KMS-11 (cell line): Measurements from ENCODE around the gene TWIST1.

ENCODE experiments used
- H2AFZ ChIP-seq: fragments of 200-600 bp; sonication (generic); 2 replicates; pipeline ENCODE4 v1.6.1; 2016; ENCODE audit warnings: antibody characterized with exemption, mixed run types, low read depth
- H3K27ac ChIP-seq: fragments of 200-600 bp; sonication (generic); 2 replicates; pipeline ENCODE4 v1.6.1; 2016; ENCODE audit warnings: mild to moderate bottlenecking, mixed run types
- H3K27me3 ChIP-seq: fragments of 200-600 bp; sonication (generic); 2 replicates; pipeline ENCODE4 v1.6.1; 2017; ENCODE audit warnings: mild to moderate bottlenecking, low read depth, mixed run types, moderate library complexity; ENCODE audit not compliant: insufficient read depth
- H3K36me3 ChIP-seq: fragments of 200-600 bp; sonication (generic); 2 replicates; pipeline ENCODE4 v1.6.1; 2017; ENCODE audit warnings: mild to moderate bottlenecking, mixed run types; ENCODE audit not compliant: insufficient read depth
- H3K4me1 ChIP-seq: fragments of 200-600 bp; sonication (generic); 2 replicates; pipeline ENCODE4 v1.6.1; 2016; ENCODE audit warnings: mild to moderate bottlenecking, low read depth, mixed run types; ENCODE audit not compliant: poor library complexity, severe bottlenecking
- H3K4me2 ChIP-seq: fragments of 200-600 bp; sonication (generic); 2 replicates; pipeline ENCODE4 v1.7.0; 2016; ENCODE audit warnings: mild to moderate bottlenecking, mixed run types
- H3K4me3 ChIP-seq: fragments of 200-600 bp; sonication (generic); IDR thresholded peaks from 2 replicates; pipeline ENCODE4 v1.6.1; 2017; ENCODE audit warnings: low read depth, low read length, mixed read lengths; ENCODE audit not compliant: insufficient read depth
- H3K79me2 ChIP-seq: fragments of 200-600 bp; sonication (generic); 2 replicates; pipeline ENCODE4 v1.6.1; 2016; ENCODE audit warnings: low read depth, mixed run types; ENCODE audit not compliant: insufficient read depth
- H3K9ac ChIP-seq: fragments of 200-600 bp; sonication (generic); 2 replicates; pipeline ENCODE4 v1.6.1; 2016; ENCODE audit warnings: mild to moderate bottlenecking, mixed run types
- H4K20me1 ChIP-seq: fragments of 200-600 bp; sonication (generic); 2 replicates; pipeline ENCODE4 v1.6.1; 2016; ENCODE audit warnings: mild to moderate bottlenecking, mixed run types; ENCODE audit not compliant: insufficient read depth
- CTCF ChIP-seq: fragments of 200-600 bp; sonication (generic); conservative IDR thresholded peaks from 2 replicates; pipeline ENCODE4 v1.6.1; 2017; ENCODE audit warnings: low read depth, mild to moderate bottlenecking, antibody characterized with exemption, low read length, moderate library complexity, mixed read lengths

Gene TWIST1

DNA sequence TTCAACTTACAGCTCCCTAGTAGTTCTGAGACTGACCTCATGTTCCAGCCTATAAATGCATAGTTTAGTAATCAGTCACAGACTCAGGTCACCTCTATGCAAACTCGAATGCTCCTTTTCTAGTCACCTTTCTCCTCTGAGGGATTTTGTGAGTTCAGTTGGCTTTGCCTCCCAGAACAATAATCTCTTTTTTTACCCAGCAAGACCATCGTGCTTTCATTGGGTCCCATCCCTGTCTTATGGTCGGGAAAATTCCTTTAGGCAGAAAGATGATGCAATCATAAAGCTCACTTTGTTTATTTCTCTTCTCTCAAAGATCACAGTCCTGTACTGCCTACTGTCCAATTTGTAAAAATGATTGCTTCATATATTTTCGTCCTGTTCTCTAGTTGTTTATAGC lies 38.4 kb downstream of the TWIST1 start:
- Histone ChIP-seq H3K9ac (no peak overlapping the region), H3K4me3 (no peak overlapping the region), H3K27me3 (no peaks in the 10 kb centered on the region), H3K4me2 (no peak overlapping the region), H4K20me1 (no peaks in the 10 kb centered on the region), H2AFZ (no peak overlapping the region), H3K36me3 (no peaks in the 10 kb centered on the region), H3K79me2 (no peaks in the 10 kb centered on the region), H3K4me1 (no peaks in the 10 kb centered on the region), H3K27ac (no peak overlapping the region)
- TF ChIP-seq CTCF = no peak

DNA sequence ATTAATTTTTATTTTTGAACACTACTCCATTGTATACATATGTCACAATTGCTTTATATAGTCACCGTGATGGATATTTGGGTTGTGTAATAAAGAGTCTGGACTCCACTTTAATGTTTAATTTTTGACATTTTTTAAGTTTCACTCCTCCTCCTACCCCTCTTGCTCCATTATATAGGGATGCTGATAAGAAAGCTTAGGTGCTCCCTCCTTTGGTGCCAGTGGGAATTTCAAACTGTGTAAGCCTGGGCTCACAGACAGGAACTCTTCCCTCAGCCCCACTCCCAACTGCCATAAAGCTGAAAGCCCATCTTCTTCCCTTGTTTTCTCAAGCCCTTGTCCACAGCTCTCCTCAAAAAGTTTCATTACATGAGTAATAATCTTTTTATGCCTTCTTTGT lies 47.6 kb downstream of the TWIST1 start:
- Histone ChIP-seq H3K4me2 (no peak overlapping the region), H2AFZ (no peak overlapping the region), H3K27ac (no peak overlapping the region), H3K27me3 (no peaks in the 10 kb centered on the region), H3K4me3 (no peak overlapping the region), H3K36me3 (no peaks in the 10 kb centered on the region), H4K20me1 (no peaks in the 10 kb centered on the region), H3K9ac (no peak overlapping the region), H3K4me1 (no peaks in the 10 kb centered on the region), H3K79me2 (no peaks in the 10 kb centered on the region)
- TF ChIP-seq CTCF = no peak

DNA sequence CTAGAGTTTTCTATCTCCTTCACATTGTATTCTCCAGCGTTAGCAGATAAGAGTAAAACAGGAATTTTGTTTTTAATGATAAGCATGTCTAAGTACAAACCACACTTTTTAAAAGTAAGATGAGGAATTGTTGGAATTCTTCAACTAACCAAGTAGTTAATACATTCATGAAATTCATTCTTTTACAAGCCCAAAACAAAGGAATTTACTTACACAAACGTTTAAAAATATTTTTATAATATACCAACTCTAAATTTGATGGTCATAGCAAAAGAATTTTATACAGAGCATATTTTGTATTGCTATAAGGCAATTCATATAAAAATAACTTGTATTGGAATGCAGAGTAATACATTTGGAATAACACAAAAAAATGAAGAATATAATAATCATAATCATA lies 51.3 kb downstream of the TWIST1 start:
- Histone ChIP-seq H3K27ac (no peak overlapping the region), H3K9ac (no peak overlapping the region), H4K20me1 (no peaks in the 10 kb centered on the region), H2AFZ (no peak overlapping the region), H3K27me3 (no peaks in the 10 kb centered on the region), H3K79me2 (no peaks in the 10 kb centered on the region), H3K4me2 (no peak overlapping the region), H3K4me1 (no peaks in the 10 kb centered on the region), H3K36me3 (no peaks in the 10 kb centered on the region), H3K4me3 (no peak overlapping the region)
- TF ChIP-seq CTCF = no peak
